ENCODE data around the gene GLIS1. TPM values are rescaled to one million over a fixed set of nuclear protein-coding genes. Genes with fewer than 3 reads are reported as not detected.

GLIS1 gene
- total and polyA plus RNA-seq, 5 donors from 2014 or later: not detected

DNA sequence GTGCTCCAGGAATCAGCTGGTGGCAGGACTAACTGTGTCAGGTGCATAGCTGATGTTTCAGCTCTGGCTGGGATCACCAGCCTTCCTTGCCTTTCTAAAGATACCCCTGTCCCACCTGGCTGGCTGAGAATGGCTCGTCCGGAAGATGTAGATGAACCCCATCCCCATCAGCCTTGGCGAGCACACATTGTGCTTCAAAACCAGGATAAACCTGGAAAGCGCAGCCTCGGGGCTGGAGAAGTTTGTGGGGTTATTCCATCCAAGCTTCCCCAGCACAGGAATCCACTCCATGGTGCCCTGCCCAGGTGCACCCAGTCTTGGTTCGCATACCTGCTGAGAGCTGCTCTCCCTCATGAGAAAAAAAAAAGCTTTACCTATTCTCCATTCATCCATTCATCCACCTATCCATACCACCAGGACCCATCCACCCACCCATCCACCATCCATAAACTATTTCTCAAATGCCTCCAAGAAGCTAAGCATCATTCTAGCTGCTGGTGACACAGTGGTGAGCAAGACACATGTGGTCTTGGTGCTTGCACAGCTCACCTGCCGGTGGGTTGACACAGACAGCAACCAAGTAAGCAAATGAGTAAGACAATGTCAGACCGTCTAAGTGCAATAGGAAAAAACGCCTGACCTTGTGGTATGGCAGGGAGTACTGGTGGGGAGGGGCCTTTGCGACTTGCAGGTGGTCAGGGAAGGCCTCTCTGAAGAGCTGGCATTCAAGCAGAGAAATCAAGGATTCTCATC lies 185.8 kb downstream of the GLIS1 start:
- no peak overlapping the region for H3K27ac Mint-ChIP-seq
- no peaks in the 10 kb centered on the region for H3K4me1 Mint-ChIP-seq
- H3K9me3 Mint-ChIP-seq: peaks cover 0 to 1% (median 0%) of the 10 kb centered on the region in 7 donors
- H3K27me3 Mint-ChIP-seq: no peaks in the 10 kb centered on the region
- H3K4me3 ChIP-seq (ENCODE audit: low read depth, low read length): no peak overlapping the region
- DNase-seq (no peak), ATAC-seq (ENCODE audit: low read depth in 2 of 2) (no peak)
- H3K36me3 Mint-ChIP-seq: no peaks in the 10 kb centered on the region
- H3K4me1 ChIP-seq (ENCODE audit: control insufficient read depth, insufficient read depth, low read length, poor library complexity, severe bottlenecking): no peaks in the 10 kb centered on the region
- no peaks in the 10 kb centered on the region for H3K27me3 ChIP-seq (ENCODE audit: control insufficient read depth, insufficient read depth, low read length)
- H3K27ac ChIP-seq (ENCODE audit: insufficient read depth, low read length, poor library complexity, severe bottlenecking): no peak overlapping the region
- H3K4me3 Mint-ChIP-seq: no peak overlapping the region
- no peaks in the 10 kb centered on the region for H3K9me3 ChIP-seq (ENCODE audit: control insufficient read depth in 2 of 2, low read length in 2 of 2)
- H3K36me3 ChIP-seq (ENCODE audit: control insufficient read depth, insufficient read depth, low read length): no peaks in the 10 kb centered on the region

DNA sequence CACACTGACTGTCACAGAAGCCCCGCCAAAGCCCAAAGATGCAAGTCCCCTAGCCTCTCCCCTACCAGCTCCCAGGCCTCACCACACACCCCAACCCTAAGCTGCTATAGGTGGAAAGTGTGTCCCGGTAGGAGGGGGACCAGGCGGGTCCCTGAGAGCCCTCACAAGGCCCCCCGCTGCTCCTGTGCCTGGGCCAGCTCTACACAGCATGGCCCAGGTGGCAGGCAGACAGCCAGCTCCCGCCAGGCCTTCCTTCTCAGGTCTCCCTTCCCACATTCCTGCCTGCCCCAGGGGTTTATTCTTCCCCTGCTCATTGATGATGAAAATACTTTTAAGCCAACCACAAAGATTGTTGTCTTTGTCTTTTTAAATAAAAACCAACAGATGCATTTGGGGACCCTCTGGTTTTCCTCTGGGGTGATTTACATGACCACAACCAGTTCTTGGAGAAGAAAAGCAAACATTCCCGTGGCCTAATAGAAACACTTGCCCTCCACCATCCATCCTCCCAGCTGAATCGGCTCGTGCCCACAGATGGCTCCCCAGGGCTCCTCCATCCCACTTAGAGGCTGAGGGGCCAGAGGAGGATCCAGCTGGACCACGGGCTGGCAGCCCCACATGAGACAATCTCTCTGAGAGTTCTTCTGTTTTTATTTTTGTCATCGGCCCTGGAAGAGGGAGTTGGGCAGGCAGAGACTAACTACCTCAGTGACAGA lies 186.7 kb downstream of the GLIS1 start:
- no peaks in the 10 kb centered on the region for H3K9me3 ChIP-seq (ENCODE audit: control insufficient read depth in 2 of 2, low read length in 2 of 2)
- no peak overlapping the region for H3K4me3 Mint-ChIP-seq
- no peaks in the 10 kb centered on the region for H3K4me1 ChIP-seq (ENCODE audit: control insufficient read depth, insufficient read depth, low read length, poor library complexity, severe bottlenecking)
- H3K27ac Mint-ChIP-seq: no peak overlapping the region
- no peak overlapping the region for H3K4me3 ChIP-seq (ENCODE audit: low read depth, low read length)
- no peaks in the 10 kb centered on the region for H3K36me3 Mint-ChIP-seq
- no peaks in the 10 kb centered on the region for H3K4me1 Mint-ChIP-seq
- H3K9me3 Mint-ChIP-seq: peaks cover 0 to 1% (median 0%) of the 10 kb centered on the region in 7 donors
- no peaks in the 10 kb centered on the region for H3K27me3 ChIP-seq (ENCODE audit: control insufficient read depth, insufficient read depth, low read length)
- no peak overlapping the region for H3K27ac ChIP-seq (ENCODE audit: insufficient read depth, low read length, poor library complexity, severe bottlenecking)
- no peaks in the 10 kb centered on the region for H3K27me3 Mint-ChIP-seq
- ATAC-seq (ENCODE audit: low read depth in 2 of 2): no peak
- no peaks in the 10 kb centered on the region for H3K36me3 ChIP-seq (ENCODE audit: control insufficient read depth, insufficient read depth, low read length)
- DNase-seq: no peak

DNA sequence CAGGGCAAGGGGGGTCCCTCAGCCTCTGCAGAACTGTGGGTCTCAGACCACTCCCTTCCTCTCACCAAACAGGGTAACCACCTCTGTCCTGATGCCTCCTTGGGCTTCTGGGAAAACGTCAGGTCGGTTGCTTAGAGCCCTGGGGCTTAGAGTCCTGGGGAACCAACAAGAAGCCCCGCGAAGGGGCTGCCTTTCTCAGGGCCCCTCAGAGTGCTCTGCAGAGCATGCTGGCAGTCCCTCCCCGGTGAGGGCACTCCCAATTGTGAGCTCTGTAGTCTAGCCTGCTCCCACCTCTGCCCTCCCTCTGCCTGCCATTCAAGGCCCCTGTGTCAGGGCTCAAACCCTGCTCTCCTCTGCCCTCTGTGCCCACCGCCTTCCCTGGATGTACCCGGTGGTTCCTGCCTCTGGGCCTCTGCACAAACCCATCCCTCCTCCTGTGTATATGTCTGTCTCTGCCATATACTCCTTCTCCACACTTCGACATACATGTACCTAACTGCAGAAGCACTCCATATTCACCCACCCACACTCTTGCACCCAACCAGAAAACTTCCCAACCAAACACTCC lies 187.5 kb downstream of the GLIS1 start:
- ATAC-seq (ENCODE audit: low read depth in 2 of 2) (no peak), DNase-seq (no peak)
- Mint-ChIP-seq H3K4me1 (no peaks in the 10 kb centered on the region), H3K4me3 (no peak overlapping the region), H3K27ac (no peak overlapping the region), H3K9me3 (peaks cover 0 to 1% (median 0%) of the 10 kb centered on the region in 7 donors), H3K36me3 (no peaks in the 10 kb centered on the region), H3K27me3 (no peaks in the 10 kb centered on the region)
- no peak overlapping the region for H3K4me3 ChIP-seq (ENCODE audit: low read depth, low read length)
- no peaks in the 10 kb centered on the region for H3K36me3 ChIP-seq (ENCODE audit: control insufficient read depth, insufficient read depth, low read length)
- H3K27me3 ChIP-seq (ENCODE audit: control insufficient read depth, insufficient read depth, low read length): no peaks in the 10 kb centered on the region
- H3K9me3 ChIP-seq (ENCODE audit: control insufficient read depth in 2 of 2, low read length in 2 of 2): no peaks in the 10 kb centered on the region
- H3K27ac ChIP-seq (ENCODE audit: insufficient read depth, low read length, poor library complexity, severe bottlenecking): no peak overlapping the region
- H3K4me1 ChIP-seq (ENCODE audit: control insufficient read depth, insufficient read depth, low read length, poor library complexity, severe bottlenecking): no peaks in the 10 kb centered on the region

- no peaks in the 10 kb centered on the region for H3K9me3 ChIP-seq (ENCODE audit: control insufficient read depth in 2 of 2, low read length in 2 of 2)
- H3K4me1 ChIP-seq (ENCODE audit: control insufficient read depth, insufficient read depth, low read length, poor library complexity, severe bottlenecking): no peaks in the 10 kb centered on the region
- H3K27ac ChIP-seq (ENCODE audit: insufficient read depth, low read length, poor library complexity, severe bottlenecking): no peak overlapping the region
- H3K4me3 ChIP-seq (ENCODE audit: low read depth, low read length): no peak overlapping the region
- Mint-ChIP-seq H3K4me1 (no peaks in the 10 kb centered on the region), H3K27me3 (no peaks in the 10 kb centered on the region), H3K4me3 (no peak overlapping the region), H3K36me3 (no peaks in the 10 kb centered on the region), H3K27ac (no peak overlapping the region), H3K9me3 (peaks cover 0 to 2% (median 0%) of the 10 kb centered on the region in 7 donors)
- H3K27me3 ChIP-seq (ENCODE audit: control insufficient read depth, insufficient read depth, low read length): no peaks in the 10 kb centered on the region
- DNase-seq: no peak
- no peak for ATAC-seq (ENCODE audit: low read depth in 2 of 2)
- H3K36me3 ChIP-seq (ENCODE audit: control insufficient read depth, insufficient read depth, low read length): no peaks in the 10 kb centered on the region
Measured at GRCh38 chr1:53550201-53550741, 188.7 kb downstream of the GLIS1 start.

DNA sequence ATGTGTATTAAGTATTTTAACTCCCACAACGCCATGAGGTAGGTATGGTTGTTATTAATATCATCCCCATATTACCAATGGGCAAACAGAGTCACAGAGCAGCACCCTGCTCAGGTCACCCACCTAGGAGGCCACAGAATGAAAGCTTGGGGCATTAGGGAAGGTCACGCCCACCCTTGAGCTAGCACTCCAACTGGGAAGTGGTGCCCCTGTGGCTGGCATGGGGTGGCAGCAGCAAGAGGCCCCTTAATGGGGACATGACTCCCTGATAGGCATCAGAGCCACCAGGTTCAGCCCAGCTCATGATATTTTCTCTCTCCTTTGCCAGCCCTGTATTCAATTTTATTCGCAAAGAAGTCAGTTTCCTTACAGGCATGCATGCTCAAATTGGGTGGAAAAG lies 189.2 kb downstream of the GLIS1 start:
- no peaks in the 10 kb centered on the region for H3K36me3 ChIP-seq (ENCODE audit: control insufficient read depth, insufficient read depth, low read length)
- no peak overlapping the region for H3K4me3 ChIP-seq (ENCODE audit: low read depth, low read length)
- Mint-ChIP-seq H3K27ac (no peak overlapping the region), H3K36me3 (no peaks in the 10 kb centered on the region), H3K4me1 (no peaks in the 10 kb centered on the region), H3K4me3 (no peak overlapping the region), H3K9me3 (peaks cover 0 to 2% (median 0%) of the 10 kb centered on the region in 7 donors), H3K27me3 (no peaks in the 10 kb centered on the region)
- no peaks in the 10 kb centered on the region for H3K9me3 ChIP-seq (ENCODE audit: control insufficient read depth in 2 of 2, low read length in 2 of 2)
- no peak for DNase-seq
- no peak for ATAC-seq (ENCODE audit: low read depth in 2 of 2)
- H3K27me3 ChIP-seq (ENCODE audit: control insufficient read depth, insufficient read depth, low read length): no peaks in the 10 kb centered on the region
- H3K4me1 ChIP-seq (ENCODE audit: control insufficient read depth, insufficient read depth, low read length, poor library complexity, severe bottlenecking): no peaks in the 10 kb centered on the region
- no peak overlapping the region for H3K27ac ChIP-seq (ENCODE audit: insufficient read depth, low read length, poor library complexity, severe bottlenecking)

- H3K27ac Mint-ChIP-seq: no peak overlapping the region
- no peaks in the 10 kb centered on the region for H3K27me3 Mint-ChIP-seq
- H3K9me3 Mint-ChIP-seq: peaks cover 0 to 2% (median 0%) of the 10 kb centered on the region in 7 donors
- Histone ChIP-seq H3K27ac (ENCODE audit: insufficient read depth, low read length, poor library complexity, severe bottlenecking) (no peak overlapping the region), H3K4me1 (ENCODE audit: control insufficient read depth, insufficient read depth, low read length, poor library complexity, severe bottlenecking) (no peaks in the 10 kb centered on the region), H3K4me3 (ENCODE audit: low read depth, low read length) (no peak overlapping the region), H3K9me3 (ENCODE audit: control insufficient read depth in 2 of 2, low read length in 2 of 2) (no peaks in the 10 kb centered on the region), H3K27me3 (ENCODE audit: control insufficient read depth, insufficient read depth, low read length) (no peaks in the 10 kb centered on the region), H3K36me3 (ENCODE audit: control insufficient read depth, insufficient read depth, low read length) (no peaks in the 10 kb centered on the region)
- no peaks in the 10 kb centered on the region for H3K4me1 Mint-ChIP-seq
- no peaks in the 10 kb centered on the region for H3K36me3 Mint-ChIP-seq
- no peak for ATAC-seq (ENCODE audit: low read depth in 2 of 2)
- no peak overlapping the region for H3K4me3 Mint-ChIP-seq
- no peak for DNase-seq
Measured at GRCh38 chr1:53549287-53549686, 189.7 kb downstream of the GLIS1 start.

DNA sequence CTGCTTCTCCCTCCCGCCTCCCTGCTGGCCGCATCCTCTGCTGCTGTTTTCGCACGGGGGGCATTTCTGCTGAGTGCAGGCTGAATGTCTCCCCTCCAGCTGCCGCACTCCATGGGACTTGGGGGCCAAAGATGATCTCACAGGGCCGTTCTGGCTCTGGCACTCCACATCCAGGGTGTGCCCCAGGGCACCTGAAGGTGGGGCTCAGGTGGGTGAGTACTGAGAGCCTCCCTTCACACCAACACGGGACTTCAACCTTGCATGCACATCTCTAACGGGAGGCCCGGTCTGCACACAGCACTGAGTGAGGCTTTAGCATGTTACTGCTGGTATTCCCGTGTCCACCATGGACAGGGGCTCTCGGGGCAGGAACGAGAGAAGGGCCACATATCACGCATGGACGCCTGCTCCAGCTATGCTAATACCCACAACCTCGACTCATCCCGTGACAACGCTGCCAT lies 190.9 kb downstream of the GLIS1 start:
- Histone ChIP-seq H3K4me1 (ENCODE audit: control insufficient read depth, insufficient read depth, low read length, poor library complexity, severe bottlenecking) (no peaks in the 10 kb centered on the region), H3K27me3 (ENCODE audit: control insufficient read depth, insufficient read depth, low read length) (no peaks in the 10 kb centered on the region), H3K36me3 (ENCODE audit: control insufficient read depth, insufficient read depth, low read length) (no peaks in the 10 kb centered on the region), H3K4me3 (ENCODE audit: low read depth, low read length) (no peak overlapping the region), H3K9me3 (ENCODE audit: control insufficient read depth in 2 of 2, low read length in 2 of 2) (no peaks in the 10 kb centered on the region), H3K27ac (ENCODE audit: insufficient read depth, low read length, poor library complexity, severe bottlenecking) (no peak overlapping the region)
- Mint-ChIP-seq H3K27ac (no peak overlapping the region), H3K9me3 (peaks cover 0 to 2% (median 0%) of the 10 kb centered on the region in 7 donors), H3K36me3 (no peaks in the 10 kb centered on the region), H3K27me3 (no peaks in the 10 kb centered on the region), H3K4me3 (no peak overlapping the region), H3K4me1 (no peaks in the 10 kb centered on the region)
- DNase-seq (no peak), ATAC-seq (ENCODE audit: low read depth in 2 of 2) (no peak)
